Measurements from ENCODE around the gene GID8.

DNA sequence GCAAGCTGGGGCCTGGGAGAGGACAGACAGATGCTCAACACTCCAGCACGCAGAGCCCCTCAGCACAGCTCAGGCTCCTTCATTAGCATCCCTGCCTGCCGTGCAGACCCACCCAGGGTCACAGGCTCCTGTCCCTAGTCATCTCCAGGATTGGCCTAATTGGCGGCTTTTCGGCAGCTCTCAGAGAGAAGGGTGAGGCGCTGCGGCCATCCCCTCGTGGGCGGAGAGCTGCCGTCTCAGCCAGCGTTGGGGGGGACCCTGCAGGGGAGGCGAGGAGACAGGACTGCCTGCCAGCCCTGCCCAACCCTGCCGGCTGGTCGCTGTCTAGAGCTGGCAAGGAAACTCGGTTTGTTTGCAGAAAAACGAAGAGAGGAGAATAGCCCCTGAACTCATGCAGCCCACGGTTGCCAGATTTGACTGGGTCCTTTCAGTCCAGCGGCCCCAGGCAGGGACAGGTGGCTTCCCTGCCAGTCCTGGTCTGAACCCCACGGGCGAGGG is 42.0 kb downstream of the GID8 start:
- TF ChIP-seq ESRRA (CRISPR knock-in tag; IDR thresholded peaks at IDR 0.05; ENCODE audit: low read depth): no peak
- TF ChIP-seq CEBPB (IDR thresholded peaks at IDR 0.05; ENCODE audit: borderline replicate concordance, low read depth, low read length): no peak
- TF ChIP-seq, protein P1, sequence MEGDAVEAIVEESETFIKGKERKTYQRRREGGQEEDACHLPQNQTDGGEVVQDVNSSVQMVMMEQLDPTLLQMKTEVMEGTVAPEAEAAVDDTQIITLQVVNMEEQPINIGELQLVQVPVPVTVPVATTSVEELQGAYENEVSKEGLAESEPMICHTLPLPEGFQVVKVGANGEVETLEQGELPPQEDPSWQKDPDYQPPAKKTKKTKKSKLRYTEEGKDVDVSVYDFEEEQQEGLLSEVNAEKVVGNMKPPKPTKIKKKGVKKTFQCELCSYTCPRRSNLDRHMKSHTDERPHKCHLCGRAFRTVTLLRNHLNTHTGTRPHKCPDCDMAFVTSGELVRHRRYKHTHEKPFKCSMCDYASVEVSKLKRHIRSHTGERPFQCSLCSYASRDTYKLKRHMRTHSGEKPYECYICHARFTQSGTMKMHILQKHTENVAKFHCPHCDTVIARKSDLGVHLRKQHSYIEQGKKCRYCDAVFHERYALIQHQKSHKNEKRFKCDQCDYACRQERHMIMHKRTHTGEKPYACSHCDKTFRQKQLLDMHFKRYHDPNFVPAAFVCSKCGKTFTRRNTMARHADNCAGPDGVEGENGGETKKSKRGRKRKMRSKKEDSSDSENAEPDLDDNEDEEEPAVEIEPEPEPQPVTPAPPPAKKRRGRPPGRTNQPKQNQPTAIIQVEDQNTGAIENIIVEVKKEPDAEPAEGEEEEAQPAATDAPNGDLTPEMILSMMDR (CRISPR knock-in tag; IDR thresholded peaks at IDR 0.05): no peak
- TF ChIP-seq U2AF1 (optimal IDR thresholded peaks at IDR 0.05; ENCODE audit: low read depth, low read length): no peak
- no peak for TF ChIP-seq KDM1A (CRISPR knock-in tag; IDR thresholded peaks at IDR 0.05)
- no peak for TF ChIP-seq XRCC5 (optimal IDR thresholded peaks at IDR 0.05; ENCODE audit: low read length)
- TF ChIP-seq YY1 (IDR thresholded peaks at IDR 0.05; ENCODE audit: insufficient read depth, insufficient replicate concordance, low read depth, low read length): no peak
- TF ChIP-seq CBFB (CRISPR knock-in tag; IDR thresholded peaks at IDR 0.05): no peak
- TF ChIP-seq, protein P2, sequence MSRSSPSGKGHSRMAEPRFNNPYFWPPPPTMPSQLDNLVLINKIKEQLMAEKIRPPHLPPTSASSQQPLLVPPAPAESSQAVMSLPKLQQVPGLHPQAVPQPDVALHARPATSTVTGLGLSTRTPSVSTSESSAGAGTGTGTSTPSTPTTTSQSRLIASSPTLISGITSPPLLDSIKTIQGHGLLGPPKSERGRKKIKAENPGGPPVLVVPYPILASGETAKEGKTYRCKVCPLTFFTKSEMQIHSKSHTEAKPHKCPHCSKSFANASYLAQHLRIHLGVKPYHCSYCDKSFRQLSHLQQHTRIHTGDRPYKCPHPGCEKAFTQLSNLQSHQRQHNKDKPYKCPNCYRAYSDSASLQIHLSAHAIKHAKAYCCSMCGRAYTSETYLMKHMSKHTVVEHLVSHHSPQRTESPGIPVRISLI (CRISPR knock-in tag; IDR thresholded peaks at IDR 0.05; ENCODE audit: borderline replicate concordance): no peak
